Thyroid gland (tissue), 4 donors: Measurements from ENCODE around the gene IPP.
"Not testable (repeated sequence)": the region's sequence is repeated elsewhere in the genome, so short reads cannot be mapped to it uniquely, and the experiment has no call there.

ENCODE experiments used
- CTCF ChIP-seq, 6 experiments: fragments of 200-600 bp in 3 of 6; fragments of 450-650 bp in 3 of 6; sonication (generic) in 3 of 6; IDR thresholded peaks; one replicate each; pipeline ENCODE4 v1.5.1; 2016 to 2019; ENCODE audit warnings: antibody characterized with exemption in 6 of 6, mild to moderate bottlenecking in 2 of 6, inconsistent platforms in 1 of 6, moderate library complexity in 1 of 6
- POLR2A ChIP-seq, 2 donors: fragments of 450-650 bp; IDR thresholded peaks; one replicate each; pipeline ENCODE4 v1.6.1; 2017; ENCODE audit warnings: antibody characterized with exemption in 2 of 2, mild to moderate bottlenecking in 2 of 2, moderate library complexity in 1 of 2

GRCh38 chr1:45717386-45717785 is 33.1 kb downstream of the IPP start:
- not testable (repeated sequence) for TF ChIP-seq CTCF, POLR2A (IDR thresholded peaks at IDR 0.05)
